Memory B cell (primary cell): ENCODE measurements around the gene ZG16.
A peak's percentile ranks its signal among the peaks of the same experiment; 100 is the strongest.
"Not testable (repeated sequence)": the region's sequence is repeated elsewhere in the genome, so short reads cannot be mapped to it uniquely, and the experiment has no call there.

Experiments
- ATAC-seq: fragments of 150-1000 bp; cut with Tn5 transposase; 2 replicates; pipeline ENCODE4 v1.10.0; 2021; ENCODE audit warnings: low read depth, mild to moderate bottlenecking, moderate library complexity
- DNase-seq, 2 donors: peaks; one replicate each; pipeline ENCODE4 v3.0.0; 2022; ENCODE audit warnings: low spot score in 2 of 2
- H3K27ac Mint-ChIP-seq: one replicate; pipeline ENCODE4 v1.8.0; 2022; ENCODE audit warnings: mild to moderate bottlenecking, moderate library complexity, mixed read lengths
- H3K27me3 Mint-ChIP-seq: one replicate; pipeline ENCODE4 v1.8.0; 2022; ENCODE audit warnings: mixed read lengths
- H3K36me3 Mint-ChIP-seq: one replicate; pipeline ENCODE4 v1.8.0; 2022; ENCODE audit warnings: mild to moderate bottlenecking, mixed read lengths
- H3K4me1 Mint-ChIP-seq: one replicate; pipeline ENCODE4 v1.8.0; 2022; ENCODE audit warnings: mixed read lengths
- H3K4me3 Mint-ChIP-seq: one replicate; pipeline ENCODE4 v1.8.0; 2022; ENCODE audit warnings: mild to moderate bottlenecking, moderate library complexity, mixed read lengths
- H3K9me3 Mint-ChIP-seq: one replicate; pipeline ENCODE4 v1.8.0; 2022; ENCODE audit warnings: mixed read lengths

The ZG16 gene

GRCh38 chr16:29777576-29778350, at the start of gene ZG16:
Gene ZG16, plus strand, starts transcription at chr16:29778256. Its CDS starts 1,011 bp downstream, at chr16:29779267.
- ATAC-seq: no peak
- no peak within 1 kb of the TSS for H3K4me3 Mint-ChIP-seq
- peaks cover 4% of the 10 kb centered on the region for H3K4me1 Mint-ChIP-seq
- no peaks in the 10 kb centered on the region for H3K9me3 Mint-ChIP-seq
- H3K27ac Mint-ChIP-seq: no peak within 1 kb of the TSS
- peaks cover 3% of the 10 kb centered on the region for H3K27me3 Mint-ChIP-seq
- H3K36me3 Mint-ChIP-seq: no peaks in the 10 kb centered on the region
- no peak for DNase-seq

GRCh38 chr16:29729116-29729521, 48.9 kb upstream of the ZG16 start:
- Mint-ChIP-seq H3K4me3 (no peak overlapping the region), H3K4me1 (peaks cover 15% of the 10 kb centered on the region), H3K9me3 (peaks cover 2% of the 10 kb centered on the region), H3K36me3 (peaks cover 4% of the 10 kb centered on the region), H3K27me3 (no peaks in the 10 kb centered on the region), H3K27ac (no peak overlapping the region)
- no peak for DNase-seq
- ATAC-seq: peak; percentile 32

- ATAC-seq: peak; percentile 56
These were observed 47.4 kb upstream of the ZG16 start for GRCh38 chr16:29730649-29731048.

GRCh38 chr16:29731768-29732601, 46.1 kb upstream of the ZG16 start:
- ATAC-seq: peak; percentile 35
- H3K4me3 Mint-ChIP-seq: peak overlapping the region; percentile 75
- peaks cover 31% of the 10 kb centered on the region for H3K4me1 Mint-ChIP-seq
- H3K27ac Mint-ChIP-seq, H3K27me3 Mint-ChIP-seq, DNase-seq, H3K9me3 Mint-ChIP-seq: not testable (repeated sequence)
- peaks cover 12% of the 10 kb centered on the region for H3K36me3 Mint-ChIP-seq

More at GRCh38 chr16:29730649-29731048, 47.4 kb upstream of the ZG16 start:
- peaks cover 2% of the 10 kb centered on the region for H3K9me3 Mint-ChIP-seq
- peaks cover 7% of the 10 kb centered on the region for H3K36me3 Mint-ChIP-seq
- H3K4me3 Mint-ChIP-seq: peak overlapping the region; percentile 75
- H3K4me1 Mint-ChIP-seq: peaks cover 21% of the 10 kb centered on the region
- no peak for DNase-seq
- H3K27me3 Mint-ChIP-seq: no peaks in the 10 kb centered on the region
- H3K27ac Mint-ChIP-seq: no peak overlapping the region

- no peak for DNase-seq
- Mint-ChIP-seq H3K27me3 (no peaks in the 10 kb centered on the region), H3K9me3 (peaks cover 2% of the 10 kb centered on the region), H3K4me3 (no peak overlapping the region), H3K4me1 (peaks cover 43% of the 10 kb centered on the region), H3K27ac (peak overlapping the region; percentile 9), H3K36me3 (peaks cover 13% of the 10 kb centered on the region)
- ATAC-seq: no peak
These were observed 43.3 kb upstream of the ZG16 start for GRCh38 chr16:29734786-29735185.

- Mint-ChIP-seq H3K27me3 (no peaks in the 10 kb centered on the region), H3K9me3 (peaks cover 2% of the 10 kb centered on the region), H3K4me1 (peaks cover 53% of the 10 kb centered on the region), H3K27ac (no peak overlapping the region), H3K36me3 (peaks cover 20% of the 10 kb centered on the region), H3K4me3 (no peak overlapping the region)
- DNase-seq (no peak), ATAC-seq (no peak)
These were observed 41.9 kb upstream of the ZG16 start for GRCh38 chr16:29736112-29736511.

- no peak for DNase-seq
- peak overlapping the region; percentile 74 for H3K27ac Mint-ChIP-seq
These were observed 41.3 kb upstream of the ZG16 start for GRCh38 chr16:29736764-29737163.

GRCh38 chr16:29737713-29738112, 40.3 kb upstream of the ZG16 start:
- DNase-seq (no peak), ATAC-seq (no peak)
- Mint-ChIP-seq H3K9me3 (no peaks in the 10 kb centered on the region), H3K27ac (peak overlapping the region; percentile 71), H3K4me3 (peak overlapping the region; percentile 43), H3K36me3 (peaks cover 25% of the 10 kb centered on the region), H3K4me1 (peaks cover 54% of the 10 kb centered on the region), H3K27me3 (no peaks in the 10 kb centered on the region)

More at GRCh38 chr16:29736764-29737163, 41.3 kb upstream of the ZG16 start:
- peaks cover 2% of the 10 kb centered on the region for H3K9me3 Mint-ChIP-seq
- no peaks in the 10 kb centered on the region for H3K27me3 Mint-ChIP-seq
- H3K36me3 Mint-ChIP-seq: peaks cover 25% of the 10 kb centered on the region
- no peak for ATAC-seq
- peaks cover 56% of the 10 kb centered on the region for H3K4me1 Mint-ChIP-seq
- H3K4me3 Mint-ChIP-seq: no peak overlapping the region

GRCh38 chr16:29738514-29738913, 39.5 kb upstream of the ZG16 start:
- H3K4me3 Mint-ChIP-seq: peak overlapping the region; percentile 43
- H3K27me3 Mint-ChIP-seq: no peaks in the 10 kb centered on the region
- no peaks in the 10 kb centered on the region for H3K9me3 Mint-ChIP-seq
- DNase-seq (peak in 1 of 2 donors; percentile 58), ATAC-seq (peak; percentile 97)
- H3K4me1 Mint-ChIP-seq: peaks cover 60% of the 10 kb centered on the region
- H3K27ac Mint-ChIP-seq: peak overlapping the region; percentile 71
- H3K36me3 Mint-ChIP-seq: peaks cover 26% of the 10 kb centered on the region

GRCh38 chr16:29739927-29740629, 38.0 kb upstream of the ZG16 start:
- Mint-ChIP-seq H3K27ac (peak overlapping the region; percentile 91), H3K36me3 (peaks cover 27% of the 10 kb centered on the region), H3K4me3 (peak overlapping the region; percentile 10), H3K4me1 (peaks cover 55% of the 10 kb centered on the region)
- H3K27me3 Mint-ChIP-seq, H3K9me3 Mint-ChIP-seq, DNase-seq, ATAC-seq: not testable (repeated sequence)

GRCh38 chr16:29740630-29741015, 37.4 kb upstream of the ZG16 start:
- DNase-seq, H3K9me3 Mint-ChIP-seq, H3K27me3 Mint-ChIP-seq, ATAC-seq: not testable (repeated sequence)
- Mint-ChIP-seq H3K36me3 (peaks cover 27% of the 10 kb centered on the region), H3K4me3 (peak overlapping the region; percentile 47), H3K27ac (peak overlapping the region; percentile 91), H3K4me1 (peaks cover 55% of the 10 kb centered on the region)

GRCh38 chr16:29742683-29743275, 35.3 kb upstream of the ZG16 start:
- Mint-ChIP-seq H3K9me3 (no peaks in the 10 kb centered on the region), H3K27me3 (no peaks in the 10 kb centered on the region), H3K27ac (peak overlapping the region; percentile 78), H3K4me3 (peak overlapping the region; percentile 44), H3K36me3 (peaks cover 25% of the 10 kb centered on the region), H3K4me1 (peaks cover 56% of the 10 kb centered on the region)
- ATAC-seq: no peak
- DNase-seq: no peak

GRCh38 chr16:29743475-29743826, 34.6 kb upstream of the ZG16 start:
- Mint-ChIP-seq H3K9me3 (no peaks in the 10 kb centered on the region), H3K4me3 (peak overlapping the region; percentile 64), H3K36me3 (peaks cover 25% of the 10 kb centered on the region), H3K4me1 (peaks cover 50% of the 10 kb centered on the region), H3K27ac (peak overlapping the region; percentile 78), H3K27me3 (no peaks in the 10 kb centered on the region)
- DNase-seq (no peak), ATAC-seq (no peak)
